Measurements from ENCODE around the gene AMIGO1. TPM values are rescaled to one million over a fixed set of nuclear protein-coding genes. Genes with fewer than 3 reads are reported as not detected.

Gene AMIGO1
- total RNA-seq, 3 donors from 2014 or later (not counting 1 experiment from before 2014, with no cell fraction given), result 5.0 to 10.7 (median 7.8) TPM

DNA sequence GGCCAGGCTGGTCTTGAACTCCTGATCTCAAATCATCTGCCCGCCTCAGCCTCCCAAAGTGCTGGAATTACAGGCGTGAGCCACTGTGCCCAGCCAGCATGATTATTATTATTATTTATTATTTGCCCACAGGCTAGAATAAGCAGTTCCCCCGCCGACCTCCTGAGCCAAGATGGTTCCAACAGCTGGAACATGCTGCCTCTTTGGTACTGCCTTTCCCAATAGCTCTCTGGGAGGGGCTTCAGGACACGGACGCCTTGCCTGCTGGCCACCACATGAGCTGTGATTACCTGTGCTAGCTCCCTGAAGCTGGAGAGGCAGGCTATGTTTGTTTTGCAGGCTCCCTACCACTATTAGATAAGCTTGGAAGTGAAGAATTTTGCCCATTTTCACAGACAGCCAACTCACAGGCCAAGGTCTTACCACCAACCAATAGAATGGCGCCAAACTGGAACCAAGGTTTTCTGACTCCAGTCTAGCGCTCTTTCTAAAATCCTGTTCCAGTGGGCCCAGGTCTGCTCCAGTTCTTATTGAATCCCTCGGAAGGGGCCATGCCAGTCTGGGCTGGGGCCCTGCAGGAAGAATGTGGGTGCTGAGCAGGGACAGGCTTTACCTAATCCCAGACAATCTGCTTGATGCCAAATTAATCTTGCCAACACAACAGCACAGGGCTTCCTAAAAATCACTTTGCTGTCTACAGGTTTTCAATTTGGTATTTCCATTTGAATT, 28.1 kb upstream of the AMIGO1 start:
- no peaks in the 10 kb centered on the region for H3K27me3 Mint-ChIP-seq (ENCODE audit: low read depth in 2 of 2)
- Histone ChIP-seq H3K27me3 (ENCODE audit: control insufficient read depth, insufficient read depth, low read length) (no peaks in the 10 kb centered on the region), H3K36me3 (ENCODE audit: control insufficient read depth, insufficient read depth, low read length) (no peaks in the 10 kb centered on the region), H3K4me3 (ENCODE audit: low read length) (no peak overlapping the region), H3K4me1 (ENCODE audit: control insufficient read depth, insufficient read depth, low read length) (peaks cover 5% of the 10 kb centered on the region), H3K27ac (ENCODE audit: low read length) (no peak overlapping the region), H3K9me3 (ENCODE audit: control insufficient read depth, insufficient read depth, low read length) (no peaks in the 10 kb centered on the region)
- whole genome bisulfite sequencing (ENCODE audit: insufficient coverage), result 92% methylated on average over 9 of the region's 9 CpGs
- TF ChIP-seq CTCF (IDR thresholded peaks at IDR 0.05), result no peak
- DNase-seq (no peak), ATAC-seq (no peak)
- peaks cover 2 to 4% of the 10 kb centered on the region in 2 donors for H3K4me1 Mint-ChIP-seq
- no peak overlapping the region for H3K27ac Mint-ChIP-seq
- no peaks in the 10 kb centered on the region for H3K36me3 Mint-ChIP-seq
- H3K9me3 Mint-ChIP-seq, result no peaks in the 10 kb centered on the region
- intact Hi-C loops (cut with micrococcal nuclease), result no loop called here
- H3K4me3 Mint-ChIP-seq, result no peak overlapping the region

- Histone ChIP-seq H3K27ac (ENCODE audit: low read length) (no peak overlapping the region), H3K4me3 (ENCODE audit: low read length) (no peak overlapping the region), H3K36me3 (ENCODE audit: control insufficient read depth, insufficient read depth, low read length) (no peaks in the 10 kb centered on the region), H3K9me3 (ENCODE audit: control insufficient read depth, insufficient read depth, low read length) (no peaks in the 10 kb centered on the region), H3K4me1 (ENCODE audit: control insufficient read depth, insufficient read depth, low read length) (peaks cover 14% of the 10 kb centered on the region), H3K27me3 (ENCODE audit: control insufficient read depth, insufficient read depth, low read length) (no peaks in the 10 kb centered on the region)
- 75% methylated on average over 5 of the region's 5 CpGs for WGBS (ENCODE audit: insufficient coverage)
- TF ChIP-seq CTCF (IDR thresholded peaks at IDR 0.05), result no peak
- no peak overlapping the region for H3K4me3 Mint-ChIP-seq
- ATAC-seq (no peak), DNase-seq (no peak)
- H3K27ac Mint-ChIP-seq, result no peak overlapping the region
- no peaks in the 10 kb centered on the region for H3K36me3 Mint-ChIP-seq
- intact Hi-C loops (cut with micrococcal nuclease), result no loop called here
- H3K4me1 Mint-ChIP-seq, result peaks cover 7 to 12% of the 10 kb centered on the region in 2 donors
- no peaks in the 10 kb centered on the region for H3K27me3 Mint-ChIP-seq (ENCODE audit: low read depth in 2 of 2)
- H3K9me3 Mint-ChIP-seq, result no peaks in the 10 kb centered on the region
Observed at GRCh38 chr1:109535971-109536491, 26.5 kb upstream of the AMIGO1 start.

DNA sequence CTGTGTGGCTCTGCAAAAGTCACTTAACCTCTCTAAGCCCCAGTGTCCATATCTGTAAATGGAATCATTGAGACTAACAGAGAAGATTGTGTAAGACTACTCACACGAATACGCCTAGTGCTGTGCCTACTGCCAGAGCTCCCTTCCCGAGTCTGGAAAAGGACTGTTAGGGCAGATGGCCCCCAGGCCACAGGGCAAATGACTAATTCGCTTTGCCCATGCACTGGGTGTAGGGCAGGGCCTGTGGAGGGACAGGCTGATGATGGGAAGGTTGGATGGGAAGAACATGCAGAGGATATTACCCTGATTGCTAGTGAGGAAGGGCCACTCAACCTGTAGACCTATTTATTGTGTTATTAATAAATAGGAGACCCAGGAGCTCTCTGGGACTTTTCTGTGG, 26.0 kb upstream of the AMIGO1 start:
- no peaks in the 10 kb centered on the region for H3K27me3 ChIP-seq (ENCODE audit: control insufficient read depth, insufficient read depth, low read length)
- Mint-ChIP-seq H3K4me1 (peaks cover 7 to 16% of the 10 kb centered on the region in 2 donors), H3K9me3 (no peaks in the 10 kb centered on the region), H3K27me3 (ENCODE audit: low read depth in 2 of 2) (no peaks in the 10 kb centered on the region), H3K36me3 (no peaks in the 10 kb centered on the region), H3K4me3 (no peak overlapping the region), H3K27ac (no peak overlapping the region)
- H3K9me3 ChIP-seq (ENCODE audit: control insufficient read depth, insufficient read depth, low read length), result no peaks in the 10 kb centered on the region
- H3K4me1 ChIP-seq (ENCODE audit: control insufficient read depth, insufficient read depth, low read length), result peaks cover 14% of the 10 kb centered on the region
- 85% methylated on average over 4 of the region's 4 CpGs for WGBS (ENCODE audit: insufficient coverage)
- TF ChIP-seq CTCF (IDR thresholded peaks at IDR 0.05), result no peak
- no peak overlapping the region for H3K4me3 ChIP-seq (ENCODE audit: low read length)
- intact Hi-C loops (cut with micrococcal nuclease), result no loop called here
- H3K36me3 ChIP-seq (ENCODE audit: control insufficient read depth, insufficient read depth, low read length), result no peaks in the 10 kb centered on the region
- H3K27ac ChIP-seq (ENCODE audit: low read length), result no peak overlapping the region
- DNase-seq (no peak), ATAC-seq (no peak)
